Activated naive CD8-positive, alpha-beta T cell treated with anti-CD3 and anti-CD28 coated beads for 36 hours (primary cell): ENCODE measurements around the gene TRIM5. TPM values are rescaled to one million over a fixed set of nuclear protein-coding genes. Genes with fewer than 3 reads are reported as not detected.
A peak's percentile ranks its signal among the peaks of the same experiment; 100 is the strongest.
"Not testable (repeated sequence)": the region's sequence is repeated elsewhere in the genome, so short reads cannot be mapped to it uniquely, and the experiment has no call there.

ENCODE experiments used
- DNase-seq: peaks from one replicate; pipeline ENCODE4 v3.0.0; 2021
- H3K27ac Mint-ChIP-seq: one replicate; pipeline ENCODE4 v1.8.0; 2022; ENCODE audit warnings: mild to moderate bottlenecking, moderate library complexity, mixed read lengths
- H3K27me3 Mint-ChIP-seq: one replicate; pipeline ENCODE4 v1.8.0; 2022; ENCODE audit warnings: mild to moderate bottlenecking, mixed read lengths
- H3K36me3 Mint-ChIP-seq: one replicate; pipeline ENCODE4 v1.8.0; 2021; ENCODE audit warnings: mild to moderate bottlenecking, mixed read lengths
- H3K4me1 Mint-ChIP-seq: one replicate; pipeline ENCODE4 v1.8.0; 2021; ENCODE audit warnings: mixed read lengths
- H3K4me3 Mint-ChIP-seq: one replicate; pipeline ENCODE4 v1.8.0; 2022; ENCODE audit warnings: mild to moderate bottlenecking, moderate library complexity, mixed read lengths
- H3K9me3 Mint-ChIP-seq: one replicate; pipeline ENCODE4 v1.8.0; 2022; ENCODE audit warnings: mixed read lengths
- total RNA-seq, 2 experiments: library from RNA; stranded (reverse); gene quantifications; one replicate each; pipeline ENCODE4 v1.2.3, GENCODE V29; 2021

TRIM5 gene
- total RNA-seq, 2 experiments from 2014 or later, result 18.7 to 20.3 TPM

- no peak overlapping the region for H3K27ac Mint-ChIP-seq
- H3K36me3 Mint-ChIP-seq, result peaks cover 10% of the 10 kb centered on the region
- no peaks in the 10 kb centered on the region for H3K27me3 Mint-ChIP-seq
- no peaks in the 10 kb centered on the region for H3K4me1 Mint-ChIP-seq
- no peak for DNase-seq
- no peak overlapping the region for H3K4me3 Mint-ChIP-seq
- no peaks in the 10 kb centered on the region for H3K9me3 Mint-ChIP-seq
Measured at GRCh38 chr11:5666402-5666793, 18.5 kb downstream of the TRIM5 start.

GRCh38 chr11:5665746-5666401, 19.0 kb downstream of the TRIM5 start:
- no peak overlapping the region for H3K27ac Mint-ChIP-seq
- peaks cover 12% of the 10 kb centered on the region for H3K36me3 Mint-ChIP-seq
- no peaks in the 10 kb centered on the region for H3K4me1 Mint-ChIP-seq
- H3K9me3 Mint-ChIP-seq, result no peaks in the 10 kb centered on the region
- no peak overlapping the region for H3K4me3 Mint-ChIP-seq
- no peaks in the 10 kb centered on the region for H3K27me3 Mint-ChIP-seq
- no peak for DNase-seq

GRCh38 chr11:5665051-5665570, 19.8 kb downstream of the TRIM5 start:
- Mint-ChIP-seq H3K27me3 (no peaks in the 10 kb centered on the region), H3K4me3 (no peak overlapping the region), H3K27ac (no peak overlapping the region), H3K4me1 (no peaks in the 10 kb centered on the region), H3K9me3 (no peaks in the 10 kb centered on the region), H3K36me3 (peaks cover 12% of the 10 kb centered on the region)
- no peak for DNase-seq

- Mint-ChIP-seq H3K27me3 (no peaks in the 10 kb centered on the region), H3K4me3 (no peak overlapping the region), H3K36me3 (peaks cover 7% of the 10 kb centered on the region), H3K27ac (no peak overlapping the region), H3K4me1 (no peaks in the 10 kb centered on the region), H3K9me3 (no peaks in the 10 kb centered on the region)
- no peak for DNase-seq
Measured at GRCh38 chr11:5663511-5663910, 21.4 kb downstream of the TRIM5 start.

- H3K36me3 Mint-ChIP-seq, result peaks cover 15% of the 10 kb centered on the region
- peaks cover 3% of the 10 kb centered on the region for H3K9me3 Mint-ChIP-seq
- no peak for DNase-seq
- H3K4me1 Mint-ChIP-seq, result no peaks in the 10 kb centered on the region
- H3K27me3 Mint-ChIP-seq, result no peaks in the 10 kb centered on the region
- H3K27ac Mint-ChIP-seq, result no peak overlapping the region
- H3K4me3 Mint-ChIP-seq, result no peak overlapping the region
Measured at GRCh38 chr11:5658318-5658717, 26.6 kb downstream of the TRIM5 start.

GRCh38 chr11:5656956-5657355, 27.9 kb downstream of the TRIM5 start:
- H3K9me3 Mint-ChIP-seq, H3K27me3 Mint-ChIP-seq, DNase-seq, H3K27ac Mint-ChIP-seq, H3K4me3 Mint-ChIP-seq, H3K4me1 Mint-ChIP-seq: not testable (repeated sequence)
- H3K36me3 Mint-ChIP-seq, result peaks cover 16% of the 10 kb centered on the region

GRCh38 chr11:5655474-5655873, 29.4 kb downstream of the TRIM5 start:
- no peak for DNase-seq
- peaks cover 15% of the 10 kb centered on the region for H3K36me3 Mint-ChIP-seq
- no peak overlapping the region for H3K27ac Mint-ChIP-seq
- H3K4me1 Mint-ChIP-seq, result no peaks in the 10 kb centered on the region
- no peaks in the 10 kb centered on the region for H3K27me3 Mint-ChIP-seq
- no peak overlapping the region for H3K4me3 Mint-ChIP-seq
- peaks cover 8% of the 10 kb centered on the region for H3K9me3 Mint-ChIP-seq

- no peak overlapping the region for H3K4me3 Mint-ChIP-seq
- H3K4me1 Mint-ChIP-seq, result peaks cover 6% of the 10 kb centered on the region
- H3K36me3 Mint-ChIP-seq, result peaks cover 6% of the 10 kb centered on the region
- DNase-seq, result no peak
- H3K27ac Mint-ChIP-seq, result no peak overlapping the region
- no peaks in the 10 kb centered on the region for H3K9me3 Mint-ChIP-seq
- H3K27me3 Mint-ChIP-seq, result no peaks in the 10 kb centered on the region
Measured at GRCh38 chr11:5646139-5646538, 38.7 kb downstream of the TRIM5 start.

- peaks cover 16% of the 10 kb centered on the region for H3K36me3 Mint-ChIP-seq
- no peak for DNase-seq
- H3K4me3 Mint-ChIP-seq, result no peak overlapping the region
- H3K27ac Mint-ChIP-seq, result no peak overlapping the region
- H3K4me1 Mint-ChIP-seq, result peaks cover 6% of the 10 kb centered on the region
- H3K9me3 Mint-ChIP-seq, result no peaks in the 10 kb centered on the region
- H3K27me3 Mint-ChIP-seq, result no peaks in the 10 kb centered on the region
Measured at GRCh38 chr11:5643585-5643984, 41.3 kb downstream of the TRIM5 start.

- H3K36me3 Mint-ChIP-seq, result peaks cover 27% of the 10 kb centered on the region
Measured at GRCh38 chr11:5639953-5640352, 44.9 kb downstream of the TRIM5 start.

GRCh38 chr11:5631969-5632635, 52.8 kb downstream of the TRIM5 start:
- Mint-ChIP-seq H3K9me3 (peaks cover 6% of the 10 kb centered on the region), H3K27me3 (no peaks in the 10 kb centered on the region), H3K27ac (peak overlapping the region; percentile 50), H3K4me1 (peaks cover 28% of the 10 kb centered on the region), H3K36me3 (peaks cover 15% of the 10 kb centered on the region), H3K4me3 (no peak overlapping the region)
- DNase-seq, result no peak

More at GRCh38 chr11:5639953-5640352, 44.9 kb downstream of the TRIM5 start:
- no peaks in the 10 kb centered on the region for H3K27me3 Mint-ChIP-seq
- no peak for DNase-seq
- H3K4me3 Mint-ChIP-seq, result no peak overlapping the region
- H3K9me3 Mint-ChIP-seq, result no peaks in the 10 kb centered on the region
- H3K27ac Mint-ChIP-seq, result no peak overlapping the region
- peaks cover 9% of the 10 kb centered on the region for H3K4me1 Mint-ChIP-seq

GRCh38 chr11:5631417-5631816, 53.5 kb downstream of the TRIM5 start:
- H3K27ac Mint-ChIP-seq, result peak overlapping the region; percentile 38
- DNase-seq, result no peak
- H3K4me3 Mint-ChIP-seq, result no peak overlapping the region
- peaks cover 6% of the 10 kb centered on the region for H3K9me3 Mint-ChIP-seq
- peaks cover 34% of the 10 kb centered on the region for H3K4me1 Mint-ChIP-seq
- peaks cover 19% of the 10 kb centered on the region for H3K36me3 Mint-ChIP-seq
- H3K27me3 Mint-ChIP-seq, result no peaks in the 10 kb centered on the region

- DNase-seq, result no peak
- Mint-ChIP-seq H3K9me3 (peaks cover 6% of the 10 kb centered on the region), H3K27me3 (no peaks in the 10 kb centered on the region), H3K4me1 (peaks cover 39% of the 10 kb centered on the region), H3K36me3 (peaks cover 20% of the 10 kb centered on the region), H3K4me3 (peak overlapping the region; percentile 94), H3K27ac (peak overlapping the region; percentile 95)
Measured at GRCh38 chr11:5626196-5626595, 58.7 kb downstream of the TRIM5 start.

- H3K36me3 Mint-ChIP-seq, result peaks cover 15% of the 10 kb centered on the region
- peaks cover 6% of the 10 kb centered on the region for H3K9me3 Mint-ChIP-seq
- peaks cover 35% of the 10 kb centered on the region for H3K4me1 Mint-ChIP-seq
- peak overlapping the region; percentile 94 for H3K4me3 Mint-ChIP-seq
- no peaks in the 10 kb centered on the region for H3K27me3 Mint-ChIP-seq
- DNase-seq, result no peak
- H3K27ac Mint-ChIP-seq, result peak overlapping the region; percentile 95
Measured at GRCh38 chr11:5625281-5625680, 59.6 kb downstream of the TRIM5 start.

- Mint-ChIP-seq H3K4me3 (peak within 1 kb of the TSS; percentile 94), H3K36me3 (peaks cover 13% of the 10 kb centered on the region), H3K9me3 (peaks cover 6% of the 10 kb centered on the region), H3K4me1 (peaks cover 35% of the 10 kb centered on the region), H3K27ac (peak within 1 kb of the TSS; percentile 95), H3K27me3 (no peaks in the 10 kb centered on the region)
- DNase-seq, result peak; percentile 52
Measured at GRCh38 chr11:5624489-5625279, 60.2 kb downstream of the TRIM5 start, which contains the start of gene TRIM34. Gene TRIM34, plus strand, starts transcription at chr11:5625001. Its CDS starts 7,331 bp downstream, at chr11:5632332.
